ENCODE results near the gene DNER. TPM values are rescaled to one million over a fixed set of nuclear protein-coding genes. Genes with fewer than 3 reads are reported as not detected.

The DNER gene
- total RNA-seq, 1 experiment from 2014 or later: 3.7 TPM

- ATAC-seq (no peak), DNase-seq (ENCODE audit: low spot score) (no peak)
- peaks cover 17% of the 10 kb centered on the region for H3K36me3 Mint-ChIP-seq
- H3K9me3 Mint-ChIP-seq: peaks cover 20% of the 10 kb centered on the region
- H3K4me3 Mint-ChIP-seq: no peak overlapping the region
- CTCF ChIA-PET: no interaction called here
- H3K27ac Mint-ChIP-seq: no peak overlapping the region
- H3K4me1 Mint-ChIP-seq: peaks cover 29% of the 10 kb centered on the region
- TF ChIP-seq ZBTB43 (CRISPR knock-in tag; IDR thresholded peaks at IDR 0.05): no peak
- TF ChIP-seq ZNF532 (CRISPR knock-in tag; IDR thresholded peaks at IDR 0.05; ENCODE audit: borderline replicate concordance): no peak
- TF ChIP-seq SMAD4 (CRISPR knock-in tag; IDR thresholded peaks at IDR 0.05): no peak
- no peak for TF ChIP-seq KAT7 (CRISPR knock-in tag; IDR thresholded peaks at IDR 0.05; ENCODE audit: borderline replicate concordance)
- no peak for TF ChIP-seq CTCF (IDR thresholded peaks at IDR 0.05)
- TF ChIP-seq ZNF219 (CRISPR knock-in tag; IDR thresholded peaks at IDR 0.05; ENCODE audit: borderline replicate concordance): no peak
- no peak for TF ChIP-seq E2F5 (CRISPR knock-in tag; IDR thresholded peaks at IDR 0.05)
- TF ChIP-seq ATF6 (CRISPR knock-in tag; IDR thresholded peaks at IDR 0.05): no peak
- no peak for TF ChIP-seq IRF1 (CRISPR knock-in tag; IDR thresholded peaks at IDR 0.05)
- TF ChIP-seq ZNF416 (CRISPR knock-in tag; IDR thresholded peaks at IDR 0.05): no peak
- TF ChIP-seq HMGA2 (CRISPR knock-in tag; IDR thresholded peaks at IDR 0.05): no peak
- TF ChIP-seq PRDM15 (CRISPR knock-in tag; IDR thresholded peaks at IDR 0.05): no peak
- TF ChIP-seq JUN (CRISPR knock-in tag; IDR thresholded peaks at IDR 0.05): no peak
- no peak for TF ChIP-seq CREM (CRISPR knock-in tag; IDR thresholded peaks at IDR 0.05)
- no peaks in the 10 kb centered on the region for H3K27me3 Mint-ChIP-seq (ENCODE audit: low read depth)
- POLR2A ChIA-PET: no interaction called here
Observed at GRCh38 chr2:229489016-229489415, 225.3 kb downstream of the DNER start.

Data from WTC11 (cell line).